HG03571 (cell line): ENCODE data around the gene POLD1.

Source experiments
- ATAC-seq: cut with Tn5 transposase; IDR thresholded peaks from one replicate; pipeline ENCODE4 v1.9.1; 2021; ENCODE audit not compliant: unreplicated experiment

POLD1 gene

DNA sequence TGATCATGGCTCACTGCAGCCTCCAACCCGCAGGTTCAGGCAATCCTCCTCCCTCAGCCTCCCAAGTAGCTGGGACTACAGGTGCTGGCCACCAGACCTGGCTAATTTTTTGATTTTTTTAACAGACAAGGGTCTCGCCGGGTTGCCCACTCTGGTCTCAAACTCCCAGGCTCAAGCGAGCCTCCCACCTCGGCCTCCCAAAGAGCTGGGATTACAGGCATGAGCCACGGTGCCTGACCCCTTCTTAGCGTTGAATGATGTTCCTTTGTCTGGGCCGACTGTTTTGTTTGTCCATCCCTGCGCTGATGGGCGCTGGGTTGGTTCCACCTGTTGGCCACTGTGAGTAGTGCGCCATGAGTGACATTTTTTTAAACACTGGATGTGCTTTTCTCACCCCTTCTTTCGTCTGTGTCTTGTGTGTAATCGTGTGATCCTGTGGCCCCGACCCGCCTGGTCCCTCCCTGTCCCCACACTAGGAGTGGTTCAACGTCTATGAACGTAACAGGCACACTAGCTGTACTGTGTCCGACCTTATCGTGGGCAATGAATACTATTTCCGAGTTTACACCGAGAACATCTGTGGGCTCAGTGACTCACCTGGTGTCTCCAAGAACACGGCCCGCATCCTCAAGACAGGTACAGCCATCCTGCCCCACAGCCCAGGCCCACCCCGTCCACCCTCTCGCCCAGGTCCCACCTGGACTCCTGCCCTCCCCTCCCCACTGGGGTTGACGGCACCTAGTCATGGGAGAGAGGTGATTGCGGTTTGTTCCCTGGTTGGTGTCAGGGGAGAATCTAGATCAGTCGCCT is 77.1 kb downstream of the POLD1 start:
- no peak for ATAC-seq

DNA sequence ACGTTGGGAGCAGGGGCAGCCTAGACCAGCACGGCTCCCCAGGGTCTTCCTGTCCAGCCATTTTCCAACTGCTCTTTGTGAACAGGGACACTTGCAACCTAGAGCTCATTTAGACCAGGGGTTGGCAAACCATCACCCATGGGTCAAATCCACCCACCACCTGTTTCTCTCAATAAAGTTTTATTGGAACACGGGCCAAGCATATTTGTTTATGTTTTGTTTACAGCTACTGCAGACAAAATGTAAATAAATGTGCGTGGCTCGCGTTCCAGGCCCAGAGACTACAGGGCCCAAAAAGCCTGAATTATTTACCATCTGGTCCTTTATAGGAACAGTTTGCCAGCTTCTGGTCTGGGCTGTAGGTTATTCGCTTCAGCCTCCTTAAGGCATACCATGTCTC is 78.8 kb downstream of the POLD1 start:
- no peak for ATAC-seq

DNA sequence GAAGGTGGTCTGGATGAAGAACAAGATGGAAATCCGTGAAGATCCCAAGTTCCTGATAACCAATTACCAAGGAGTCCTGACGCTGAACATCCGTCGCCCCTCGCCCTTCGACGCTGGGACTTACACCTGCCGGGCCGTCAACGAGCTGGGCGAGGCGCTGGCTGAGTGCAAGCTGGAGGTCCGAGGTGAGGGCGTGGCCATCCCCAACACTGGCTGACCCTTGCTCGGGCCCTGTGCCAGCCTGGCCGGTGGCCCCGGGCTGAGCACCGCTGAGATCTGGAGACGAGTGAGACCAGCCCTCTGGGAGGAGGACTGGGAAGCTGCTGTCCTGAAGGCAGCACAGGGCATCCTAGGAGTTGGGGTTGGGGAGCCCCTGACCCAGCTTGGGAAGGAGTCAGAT is 80.2 kb downstream of the POLD1 start:
- no peak for ATAC-seq

DNA sequence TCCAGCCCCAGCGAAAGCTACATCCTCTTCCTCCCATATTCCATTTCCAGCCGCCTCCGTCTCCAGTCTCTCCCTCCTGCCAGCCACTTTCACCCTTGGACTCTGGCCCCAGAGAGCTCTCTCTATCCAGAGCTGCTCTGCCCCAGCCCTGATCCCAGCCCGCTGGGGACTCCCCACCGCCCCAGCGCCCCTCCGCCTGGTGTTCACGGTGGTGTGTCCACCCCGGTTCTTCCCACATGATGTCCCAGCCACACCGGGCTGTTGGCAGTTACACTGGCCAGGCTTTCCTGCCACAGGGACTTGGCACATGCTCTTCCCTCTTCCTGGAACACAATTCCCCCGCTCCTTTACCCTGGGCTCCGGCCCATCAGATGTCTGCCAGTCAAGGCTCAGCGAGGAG is 80.9 kb downstream of the POLD1 start:
- ATAC-seq = no peak

DNA sequence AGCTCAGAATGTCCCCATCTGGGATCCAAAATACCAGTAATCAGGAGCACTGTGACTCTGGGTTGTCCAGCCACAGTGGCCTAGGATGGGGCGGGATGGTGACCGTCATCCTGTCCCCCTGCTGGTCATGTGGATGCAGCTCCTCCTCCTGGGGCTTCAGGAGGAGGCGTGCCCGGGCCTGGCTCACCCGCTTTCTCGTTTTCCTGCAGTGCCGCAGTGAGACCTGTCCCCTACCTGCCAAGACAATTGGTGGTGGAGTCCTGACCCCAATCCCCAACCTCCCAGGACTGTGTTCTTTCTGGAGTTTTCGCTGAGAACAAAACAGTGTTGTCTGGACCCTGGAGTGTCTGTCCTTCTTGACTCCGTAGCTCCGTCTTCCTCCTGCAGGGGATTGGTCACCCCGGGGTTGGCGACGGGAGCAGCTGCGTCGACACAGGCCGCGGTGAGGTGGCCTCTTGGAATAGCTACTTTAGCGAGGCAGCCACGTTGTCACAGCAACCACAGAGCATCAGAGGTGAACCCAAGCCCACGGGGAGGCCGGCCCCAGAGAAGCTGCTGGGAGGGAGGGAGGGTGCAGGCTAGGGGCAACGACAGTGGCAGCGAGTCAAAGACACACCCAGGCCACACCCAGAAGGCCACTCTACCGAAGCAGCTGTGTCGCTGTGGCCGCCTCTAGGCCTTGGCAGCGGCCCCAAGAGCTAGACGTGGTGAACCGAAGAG is 82.0 kb downstream of the POLD1 start:
- ATAC-seq = no peak

DNA sequence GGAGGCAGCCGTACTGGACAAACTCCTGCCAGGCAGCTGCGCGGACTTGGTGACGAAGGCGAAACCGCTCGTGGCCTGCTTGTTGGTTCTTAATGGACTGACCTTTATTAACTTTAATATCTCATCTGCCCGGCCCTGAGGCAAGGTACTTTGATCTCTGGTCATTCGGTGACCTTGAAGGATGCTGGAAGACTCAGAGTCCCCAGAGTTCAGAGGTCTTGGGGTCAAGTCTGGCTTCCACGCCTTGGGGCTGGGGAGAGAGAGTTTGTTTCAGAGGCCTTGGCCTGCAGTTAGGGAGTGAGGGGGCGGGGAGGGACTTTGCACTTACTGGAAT is 82.5 kb downstream of the POLD1 start:
- no peak for ATAC-seq

DNA sequence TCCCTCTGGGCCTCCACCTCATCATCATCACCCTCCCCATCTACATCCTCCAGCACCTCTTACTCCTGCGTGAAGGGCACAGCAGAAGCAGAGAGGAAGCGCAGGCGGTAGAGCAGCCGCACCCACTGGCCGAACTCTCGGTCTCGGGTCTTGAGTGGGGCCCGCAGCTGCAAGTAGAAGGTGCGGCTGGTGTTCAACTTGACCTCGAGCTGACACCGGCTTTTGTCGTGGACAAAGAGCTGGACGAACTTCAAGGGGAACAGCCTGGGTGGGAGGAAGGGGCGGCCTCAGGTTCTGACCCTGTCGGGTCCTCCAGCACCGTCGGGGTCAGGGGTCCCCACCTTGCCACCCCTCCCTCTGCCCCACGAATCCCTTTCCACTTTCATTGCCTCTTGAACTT is 83.4 kb downstream of the POLD1 start:
- ATAC-seq = no peak
